A204.1 (cell line): Measurements from ENCODE around the gene FNDC3B.

Experiments
- FAIRE-seq: peaks from 2 replicates; lab custom pipeline; 2012; peaks lifted over from hg19 to GRCh38; lab: Jason Lieb, UNC

FNDC3B gene

GRCh38 chr3:172292422-172292821, 253.0 kb downstream of the FNDC3B start:
- no peak for FAIRE-seq

- no peak for FAIRE-seq
Observed at GRCh38 chr3:172293093-172293492, 253.7 kb downstream of the FNDC3B start.

- no peak for FAIRE-seq
Observed at GRCh38 chr3:172294223-172294806, 254.9 kb downstream of the FNDC3B start.

GRCh38 chr3:172296248-172296974, 257.0 kb downstream of the FNDC3B start:
- FAIRE-seq = no peak

- no peak for FAIRE-seq
Observed at GRCh38 chr3:172296975-172297332, 257.6 kb downstream of the FNDC3B start.

- peak; percentile 55 for FAIRE-seq
Observed at GRCh38 chr3:172298247-172298646, 258.9 kb downstream of the FNDC3B start.

GRCh38 chr3:172300187-172300586, 260.8 kb downstream of the FNDC3B start:
- FAIRE-seq = no peak

GRCh38 chr3:172300862-172301261, 261.5 kb downstream of the FNDC3B start:
- no peak for FAIRE-seq

GRCh38 chr3:172302203-172302602, 262.8 kb downstream of the FNDC3B start:
- no peak for FAIRE-seq

- FAIRE-seq = no peak
Observed at GRCh38 chr3:172303181-172303580, 263.8 kb downstream of the FNDC3B start.

GRCh38 chr3:172303941-172304558, 264.7 kb downstream of the FNDC3B start:
- FAIRE-seq = no peak

- no peak for FAIRE-seq
Observed at GRCh38 chr3:172305552-172305951, 266.2 kb downstream of the FNDC3B start.

- no peak for FAIRE-seq
Observed at GRCh38 chr3:172305974-172306373, 266.6 kb downstream of the FNDC3B start.

- no peak for FAIRE-seq
Observed at GRCh38 chr3:172307141-172307560, 267.8 kb downstream of the FNDC3B start.

GRCh38 chr3:172309059-172309458, 269.7 kb downstream of the FNDC3B start:
- FAIRE-seq = no peak

GRCh38 chr3:172309741-172310427, 270.5 kb downstream of the FNDC3B start:
- FAIRE-seq = no peak

GRCh38 chr3:172310428-172310760, 271.0 kb downstream of the FNDC3B start:
- no peak for FAIRE-seq

- FAIRE-seq = no peak
Observed at GRCh38 chr3:172311217-172311616, 271.8 kb downstream of the FNDC3B start.

- no peak for FAIRE-seq
Observed at GRCh38 chr3:172312001-172312400, 272.6 kb downstream of the FNDC3B start.

- no peak for FAIRE-seq
Observed at GRCh38 chr3:172312711-172313110, 273.3 kb downstream of the FNDC3B start.

- no peak for FAIRE-seq
Observed at GRCh38 chr3:172313671-172314070, 274.3 kb downstream of the FNDC3B start.

- no peak for FAIRE-seq
Observed at GRCh38 chr3:172314591-172315160, 275.3 kb downstream of the FNDC3B start.
